Esophagus squamous epithelium (tissue), 5 donors: ENCODE measurements around the gene ADAM22. TPM values are rescaled to one million over a fixed set of nuclear protein-coding genes. Genes with fewer than 3 reads are reported as not detected.

Experiments used
- DNase-seq: peaks from one replicate; lab custom pipeline; 2025; lab: John Stamatoyannopoulos, UW
- H3K27ac ChIP-seq, 4 donors: fragments of 200-600 bp; sonication (generic); one replicate each; pipeline ENCODE4 v1.5.1; 2016 to 2019; ENCODE audit warnings: mild to moderate bottlenecking in 1 of 4
- H3K27me3 ChIP-seq, 4 donors: fragments of 200-600 bp; sonication (generic); 1 replicate in 3 of 4; 2 replicates in 1 of 4; pipeline versions ENCODE4 v1.5.1 to v1.6.0; 2017 to 2021; ENCODE audit warnings: antibody characterized with exemption in 1 of 4
- H3K36me3 ChIP-seq, 3 donors: fragments of 200-600 bp; sonication (generic); one replicate each; pipeline ENCODE4 v1.5.1; 2016 to 2019
- H3K4me1 ChIP-seq, 3 donors: fragments of 200-600 bp; sonication (generic); one replicate each; pipeline ENCODE4 v1.5.1; 2017 to 2019
- H3K4me3 ChIP-seq, 4 donors: fragments of 200-600 bp; sonication (generic); 1 replicate in 3 of 4; 2 replicates in 1 of 4; pipeline ENCODE4 v1.5.1; 2016 to 2019; ENCODE audit warnings: mild to moderate bottlenecking in 2 of 4, moderate library complexity in 1 of 4
- H3K9me3 ChIP-seq, 3 donors: fragments of 200-600 bp; sonication (generic); one replicate each; pipeline ENCODE4 v1.5.1; 2016 to 2019
- POLR2A ChIP-seq, 4 donors: fragments of 450-650 bp; IDR thresholded peaks; one replicate each; pipeline ENCODE4 v1.6.1; 2017; ENCODE audit warnings: antibody characterized with exemption in 4 of 4, mild to moderate bottlenecking in 4 of 4, moderate library complexity in 3 of 4
- WGBS, 2 donors: methylation state at CpG; one replicate each; pipeline ENCODE4 v1.1.5; 2018; 5-methylcytosine and 5-hydroxymethylcytosine counted together
- intact Hi-C: fragments of 100-400 bp; cut with DNase I; formaldehyde crosslinking; loops from one replicate; pipeline ENCODE4 v1.15.0; 2022
- total RNA-seq, 4 donors: library from RNA; depleted of rRNA; stranded (reverse); fragments of >200 nt; gene quantifications; one replicate each; pipeline ENCODE4 v1.1.0, GENCODE V29; 2016
- TF ChIP-seq, protein P1 (sequence below), 6 experiments: fragments of 450-650 bp in 4 of 6; fragments of 200-600 bp in 2 of 6; sonication (generic) in 2 of 6; IDR thresholded peaks; one replicate each; pipeline ENCODE4 v1.5.1; 2016 to 2019; ENCODE audit warnings: antibody characterized with exemption in 6 of 6, mild to moderate bottlenecking in 4 of 6, moderate library complexity in 4 of 6
- donor health status: DM: yes; HTN: yes; CAD: no.

The ADAM22 gene
- total RNA-seq, 4 donors from 2014 or later = 0.61 to 1.4 (median 1.1) TPM

DNA sequence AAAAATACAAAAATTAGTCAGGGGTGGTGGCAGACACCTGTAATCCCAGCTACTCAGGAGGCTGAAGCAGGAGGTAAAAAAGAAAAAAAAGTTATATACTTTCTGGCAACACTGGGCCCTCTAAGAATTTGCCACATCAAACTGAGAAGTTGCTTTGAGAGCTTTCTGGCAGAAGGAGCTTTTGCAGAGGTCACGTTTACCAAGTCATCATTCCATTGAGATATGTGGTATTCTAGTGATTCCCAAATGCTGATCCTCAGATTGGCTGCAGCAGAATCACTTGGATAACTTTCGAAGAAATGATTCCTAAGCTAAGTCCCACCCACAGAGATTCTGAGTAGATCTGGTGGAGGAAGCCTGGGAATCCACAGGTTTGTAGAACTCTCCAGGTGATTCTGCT is 80.5 kb downstream of the ADAM22 start:
- no peak for DNase-seq
- Histone ChIP-seq H3K36me3 (no peaks in the 10 kb centered on the region), H3K27ac (no peak overlapping the region), H3K4me3 (no peak overlapping the region), H3K27me3 (no peaks in the 10 kb centered on the region), H3K9me3 (no peaks in the 10 kb centered on the region), H3K4me1 (no peaks in the 10 kb centered on the region)
- intact Hi-C loops = no loop called here
- no peak for TF ChIP-seq POLR2A (IDR thresholded peaks at IDR 0.05)
- TF ChIP-seq, protein P1, sequence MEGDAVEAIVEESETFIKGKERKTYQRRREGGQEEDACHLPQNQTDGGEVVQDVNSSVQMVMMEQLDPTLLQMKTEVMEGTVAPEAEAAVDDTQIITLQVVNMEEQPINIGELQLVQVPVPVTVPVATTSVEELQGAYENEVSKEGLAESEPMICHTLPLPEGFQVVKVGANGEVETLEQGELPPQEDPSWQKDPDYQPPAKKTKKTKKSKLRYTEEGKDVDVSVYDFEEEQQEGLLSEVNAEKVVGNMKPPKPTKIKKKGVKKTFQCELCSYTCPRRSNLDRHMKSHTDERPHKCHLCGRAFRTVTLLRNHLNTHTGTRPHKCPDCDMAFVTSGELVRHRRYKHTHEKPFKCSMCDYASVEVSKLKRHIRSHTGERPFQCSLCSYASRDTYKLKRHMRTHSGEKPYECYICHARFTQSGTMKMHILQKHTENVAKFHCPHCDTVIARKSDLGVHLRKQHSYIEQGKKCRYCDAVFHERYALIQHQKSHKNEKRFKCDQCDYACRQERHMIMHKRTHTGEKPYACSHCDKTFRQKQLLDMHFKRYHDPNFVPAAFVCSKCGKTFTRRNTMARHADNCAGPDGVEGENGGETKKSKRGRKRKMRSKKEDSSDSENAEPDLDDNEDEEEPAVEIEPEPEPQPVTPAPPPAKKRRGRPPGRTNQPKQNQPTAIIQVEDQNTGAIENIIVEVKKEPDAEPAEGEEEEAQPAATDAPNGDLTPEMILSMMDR (IDR thresholded peaks at IDR 0.05) = no peak
- WGBS, 2 donors = 66 to 73% methylated on average over 2 of the region's 2 CpGs

DNA sequence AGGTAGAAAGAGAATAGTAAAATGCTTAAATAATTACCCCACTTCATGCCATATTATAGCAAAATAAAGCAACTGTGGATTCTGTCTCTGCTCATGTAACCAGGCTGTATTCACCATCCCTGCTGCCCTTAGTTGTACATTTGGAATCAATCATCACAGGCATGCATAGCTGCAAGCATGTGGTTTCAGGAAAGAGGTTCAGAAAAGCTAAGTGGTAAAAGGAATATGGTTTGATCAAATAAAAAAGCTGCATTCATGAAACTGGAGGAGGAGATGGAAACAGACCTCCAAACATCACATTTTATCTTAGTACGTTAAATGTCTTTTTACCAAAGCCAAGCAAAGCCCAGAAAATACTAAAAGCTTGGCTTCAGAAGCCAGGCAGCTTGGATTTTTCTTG is 81.3 kb downstream of the ADAM22 start:
- DNase-seq = no peak
- no peak overlapping the region for H3K4me3 ChIP-seq
- H3K27me3 ChIP-seq = no peaks in the 10 kb centered on the region
- no peaks in the 10 kb centered on the region for H3K36me3 ChIP-seq
- no peaks in the 10 kb centered on the region for H3K4me1 ChIP-seq
- H3K27ac ChIP-seq = no peak overlapping the region
- intact Hi-C loops = no loop called here
- H3K9me3 ChIP-seq = no peaks in the 10 kb centered on the region
- TF ChIP-seq, protein P1 (IDR thresholded peaks at IDR 0.05) = no peak
- TF ChIP-seq POLR2A (IDR thresholded peaks at IDR 0.05) = no peak
- WGBS, 2 donors = 77 to 78% methylated on average over 1 of the region's 1 CpG

DNA sequence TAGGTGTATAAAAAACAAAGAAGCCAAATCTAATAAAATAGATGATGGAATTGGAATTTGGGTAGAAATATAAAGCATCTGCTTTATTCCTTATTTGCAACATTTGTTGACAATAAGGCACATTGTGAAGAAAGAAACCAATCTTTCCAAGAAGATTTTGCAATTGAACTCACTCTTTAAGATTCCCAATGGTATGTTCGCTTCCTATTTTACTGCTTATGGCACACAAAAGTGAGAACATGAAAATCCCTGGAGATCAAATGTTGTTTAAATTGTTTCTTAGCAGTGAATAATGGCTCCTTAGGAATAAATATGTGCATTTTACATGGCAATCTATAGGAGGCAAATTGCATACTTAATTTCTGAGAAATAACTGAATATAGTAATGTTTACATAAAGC is 84.5 kb downstream of the ADAM22 start:
- Histone ChIP-seq H3K4me3 (no peak overlapping the region), H3K36me3 (no peaks in the 10 kb centered on the region), H3K4me1 (no peaks in the 10 kb centered on the region), H3K27me3 (no peaks in the 10 kb centered on the region), H3K9me3 (no peaks in the 10 kb centered on the region), H3K27ac (no peak overlapping the region)
- 88 to 93% methylated on average over 1 of the region's 1 CpG for WGBS, 2 donors
- intact Hi-C loops = no loop called here
- TF ChIP-seq, protein P1 (IDR thresholded peaks at IDR 0.05) = no peak
- no peak for TF ChIP-seq POLR2A (IDR thresholded peaks at IDR 0.05)
- no peak for DNase-seq

DNA sequence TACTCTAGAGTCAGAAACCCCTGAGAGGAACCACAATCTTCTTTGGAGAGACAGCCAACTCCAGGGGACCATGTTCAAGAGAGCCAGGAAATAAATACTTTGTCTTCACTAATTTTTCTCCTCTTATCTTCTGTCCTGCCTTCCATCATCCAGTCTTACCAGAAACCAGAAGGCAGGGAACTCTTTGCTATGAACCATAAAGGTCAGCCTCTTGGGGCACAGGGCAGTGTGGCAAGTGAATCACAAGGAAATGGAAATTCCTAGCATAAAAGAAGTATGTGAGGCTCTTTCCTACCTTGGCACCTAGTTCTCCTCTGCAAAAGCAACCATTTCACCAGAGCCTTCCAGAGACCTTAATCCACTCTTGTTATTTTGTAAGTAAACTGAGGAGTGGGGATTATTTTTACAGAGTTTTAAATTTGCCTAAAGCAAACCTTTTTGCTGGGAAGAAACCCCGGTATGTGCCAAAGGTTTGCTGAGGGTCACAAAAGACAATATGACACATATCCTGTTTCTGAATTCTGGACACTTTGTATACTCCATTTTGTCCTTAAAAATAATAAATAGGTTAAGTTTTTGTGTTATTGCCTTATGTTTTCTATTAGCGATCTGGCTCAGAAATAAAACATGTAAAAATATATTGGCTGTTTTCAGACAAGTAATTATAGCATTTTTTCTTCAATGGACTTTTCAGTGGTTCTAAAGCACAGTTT is 87.1 kb downstream of the ADAM22 start:
- TF ChIP-seq, protein P1 (IDR thresholded peaks at IDR 0.05) = no peak
- no peak for TF ChIP-seq POLR2A (IDR thresholded peaks at IDR 0.05)

DNA sequence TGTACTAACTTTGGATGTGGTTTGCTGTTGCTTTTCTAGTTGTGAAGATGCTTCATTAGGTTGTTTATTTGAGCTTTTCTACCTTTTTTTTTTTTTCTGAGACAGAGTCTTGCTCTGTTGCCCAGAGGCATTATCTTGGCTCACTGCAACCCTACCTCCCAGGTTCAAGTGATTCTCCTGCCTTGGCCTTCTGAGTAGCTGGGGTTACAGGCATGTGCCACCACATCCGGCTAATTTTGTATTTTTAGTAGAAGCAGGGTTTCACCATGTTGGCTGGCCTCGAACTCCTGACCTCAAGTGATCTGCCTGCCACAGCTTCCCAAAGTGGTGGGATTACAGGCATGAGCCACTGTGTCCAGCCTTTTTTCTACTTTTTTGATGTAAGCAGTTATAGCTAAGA is 93.7 kb downstream of the ADAM22 start:
- H3K27me3 ChIP-seq = no peaks in the 10 kb centered on the region
- H3K4me1 ChIP-seq = no peaks in the 10 kb centered on the region
- peaks cover 5 to 29% (median 12%) of the 10 kb centered on the region in 3 donors for H3K9me3 ChIP-seq
- intact Hi-C loops = no loop called here
- no peak for TF ChIP-seq POLR2A (IDR thresholded peaks at IDR 0.05)
- TF ChIP-seq, protein P1 (IDR thresholded peaks at IDR 0.05) = no peak
- WGBS, 2 donors = 74 to 88% methylated on average over 2 of the region's 2 CpGs
- no peaks in the 10 kb centered on the region for H3K36me3 ChIP-seq
- no peak overlapping the region for H3K4me3 ChIP-seq
- H3K27ac ChIP-seq = no peak overlapping the region
- no peak for DNase-seq

More for the DNA sequence above, 87.1 kb downstream of the ADAM22 start:
- H3K9me3 ChIP-seq = peaks cover 0 to 3% (median 0%) of the 10 kb centered on the region in 3 donors
- H3K4me3 ChIP-seq = no peak overlapping the region
- no peaks in the 10 kb centered on the region for H3K4me1 ChIP-seq
- no peak for DNase-seq
- intact Hi-C loops = no loop called here
- WGBS, 2 donors = 74 to 79% methylated on average over 2 of the region's 2 CpGs
- H3K36me3 ChIP-seq = no peaks in the 10 kb centered on the region
- no peak overlapping the region for H3K27ac ChIP-seq
- no peaks in the 10 kb centered on the region for H3K27me3 ChIP-seq
